ENCODE data around the gene UNC80.

UNC80 gene

DNA sequence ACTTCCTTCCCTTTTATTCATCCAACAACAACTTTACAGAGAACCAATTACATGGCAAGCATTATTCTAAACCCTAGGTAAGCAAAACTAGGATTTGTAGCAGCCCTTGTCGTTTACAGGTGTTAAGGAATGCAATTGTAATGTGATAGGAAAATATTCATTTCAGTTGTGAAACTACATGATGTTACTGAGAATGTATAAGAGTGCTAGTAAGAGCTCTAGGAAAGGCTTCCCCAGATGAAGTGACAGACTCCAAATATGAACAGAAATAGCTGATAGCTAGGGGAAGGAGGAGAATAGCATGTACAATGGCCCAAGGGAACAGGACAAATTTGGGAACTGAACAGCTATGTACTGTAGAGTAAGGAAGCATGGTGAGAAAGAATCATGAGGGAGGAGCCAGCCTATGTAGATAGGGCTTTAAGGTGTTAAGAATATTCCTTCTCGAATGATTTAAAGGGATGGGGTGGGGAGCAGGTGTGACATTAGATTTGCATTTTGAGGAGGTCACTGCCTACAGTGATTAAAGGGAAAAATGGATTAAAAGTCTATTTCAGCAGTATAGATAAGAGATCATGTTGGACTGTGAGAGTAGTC lies 262.6 kb downstream of the UNC80 start:
- DNase-seq (ENCODE audit: low read depth) = no peak

DNA sequence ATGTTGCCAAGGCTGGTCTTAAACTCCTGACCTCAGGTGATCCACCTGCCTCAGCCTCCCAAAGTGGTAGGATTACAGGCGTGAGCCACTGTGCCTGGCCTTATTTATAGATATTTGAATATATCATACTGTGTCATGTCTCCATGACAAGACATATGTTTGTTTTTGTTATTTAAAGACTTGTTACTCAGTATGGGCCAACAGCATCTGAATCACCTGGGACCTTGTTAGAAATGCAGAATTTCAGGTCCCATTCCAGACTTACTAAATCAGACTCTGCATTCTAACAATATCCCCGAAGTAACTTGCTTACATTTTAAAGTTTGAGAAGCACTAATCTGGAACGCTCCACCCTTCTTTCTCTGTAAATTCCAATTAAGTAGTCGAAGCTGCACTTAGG lies 264.0 kb downstream of the UNC80 start:
- no peak for DNase-seq (ENCODE audit: low read depth)

DNA sequence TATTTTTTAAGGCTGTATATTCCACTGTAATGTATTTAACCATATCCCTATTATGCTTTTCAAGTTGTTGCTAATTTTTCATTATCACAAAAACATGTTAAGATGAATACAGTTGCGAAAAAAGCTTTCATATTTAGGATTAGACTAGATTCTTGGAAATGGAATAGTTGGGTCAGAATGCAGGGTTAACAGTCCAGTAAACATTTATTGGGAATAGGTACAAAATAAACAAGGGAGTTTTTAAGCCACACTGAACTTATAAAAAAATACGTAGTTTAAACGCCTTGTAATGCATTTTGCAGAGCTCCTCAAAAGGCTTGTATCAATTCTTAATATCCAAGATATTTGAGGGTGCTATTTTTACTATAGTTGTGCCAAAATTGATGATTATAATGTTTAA lies 266.4 kb downstream of the UNC80 start:
- DNase-seq (ENCODE audit: low read depth) = no peak

DNA sequence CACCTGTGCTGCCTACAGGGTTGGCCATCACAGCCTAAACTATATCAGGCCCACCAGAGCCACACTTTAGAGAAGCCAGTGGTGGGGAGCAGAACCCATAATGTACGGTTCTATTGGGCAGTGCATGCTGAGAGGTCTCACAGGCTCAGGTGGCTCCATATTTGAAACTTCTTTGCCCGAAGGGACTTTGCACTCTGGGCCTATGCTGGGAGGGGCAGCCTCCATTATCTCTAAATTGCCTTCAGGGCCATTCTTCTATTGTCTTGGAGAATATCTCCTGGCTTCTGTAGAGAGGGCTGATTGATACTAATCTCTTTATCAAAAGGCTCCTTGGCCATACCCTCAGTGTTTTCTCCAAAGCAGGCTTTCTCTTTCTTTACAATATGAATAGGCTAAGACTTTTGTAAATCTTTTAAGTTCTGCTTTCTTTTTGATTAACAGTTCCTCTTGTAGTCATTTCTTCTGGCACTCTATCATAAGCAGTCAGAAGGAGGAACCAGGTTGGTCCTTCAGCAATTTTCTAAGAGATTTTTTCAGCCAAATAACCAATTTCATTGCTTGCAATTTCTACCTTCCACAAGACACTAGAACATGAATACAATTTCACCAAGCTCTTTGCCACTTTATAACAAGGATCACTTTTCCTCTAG lies 275.3 kb downstream of the UNC80 start:
- no peak for DNase-seq (ENCODE audit: low read depth)

Measured in stromal cell of bone marrow (primary cell).